Coronary artery (tissue), 2 donors: Measurements from ENCODE around the gene OR5H6.

ENCODE experiments used
- DNase-seq: peaks from one replicate; pipeline ENCODE4 v3.0.0-alpha.2; 2017; ENCODE audit warnings: low spot score
- H3K27ac ChIP-seq, 2 donors: fragments of 200-600 bp; sonication (generic); one replicate each; pipeline ENCODE4 v1.5.1; 2016 to 2019
- H3K4me3 ChIP-seq: fragments of 200-600 bp; sonication (generic); 2 replicates; pipeline ENCODE4 v1.5.1; 2016; ENCODE audit warnings: mild to moderate bottlenecking, moderate library complexity
- TF ChIP-seq, protein P1 (sequence below): fragments of 200-600 bp; sonication (generic); IDR thresholded peaks from one replicate; pipeline ENCODE4 v1.5.1; 2019; ENCODE audit warnings: antibody characterized with exemption

The OR5H6 gene

DNA sequence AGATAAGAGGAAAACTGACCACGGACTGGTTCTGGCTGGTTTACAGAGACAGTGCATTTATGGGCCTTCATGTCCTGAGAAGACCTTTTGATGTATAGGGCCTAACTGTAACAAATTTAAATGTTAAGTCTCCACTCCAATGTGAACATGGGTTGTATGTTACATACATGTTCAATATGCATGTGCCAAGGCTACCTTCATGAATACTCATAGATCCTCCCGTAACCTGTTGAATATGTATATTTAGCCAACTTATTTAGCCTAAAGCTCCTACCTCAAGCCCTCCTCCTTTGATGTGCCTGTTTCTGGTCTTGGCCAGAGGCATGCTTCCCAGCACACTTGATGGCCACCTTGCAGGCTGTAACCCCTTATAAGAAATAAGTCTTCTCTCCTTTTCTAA lies 18.2 kb downstream of the OR5H6 start, which contains the start of gene OR5H2:
OR5H2 (plus strand) TSS at position 301 of the 400 bp plus-strand sequence. CDS start 398 bp downstream, outside the sequence.
- Histone ChIP-seq H3K27ac (no peak within 1 kb of the TSS), H3K4me3 (no peak within 1 kb of the TSS)
- TF ChIP-seq, protein P1, sequence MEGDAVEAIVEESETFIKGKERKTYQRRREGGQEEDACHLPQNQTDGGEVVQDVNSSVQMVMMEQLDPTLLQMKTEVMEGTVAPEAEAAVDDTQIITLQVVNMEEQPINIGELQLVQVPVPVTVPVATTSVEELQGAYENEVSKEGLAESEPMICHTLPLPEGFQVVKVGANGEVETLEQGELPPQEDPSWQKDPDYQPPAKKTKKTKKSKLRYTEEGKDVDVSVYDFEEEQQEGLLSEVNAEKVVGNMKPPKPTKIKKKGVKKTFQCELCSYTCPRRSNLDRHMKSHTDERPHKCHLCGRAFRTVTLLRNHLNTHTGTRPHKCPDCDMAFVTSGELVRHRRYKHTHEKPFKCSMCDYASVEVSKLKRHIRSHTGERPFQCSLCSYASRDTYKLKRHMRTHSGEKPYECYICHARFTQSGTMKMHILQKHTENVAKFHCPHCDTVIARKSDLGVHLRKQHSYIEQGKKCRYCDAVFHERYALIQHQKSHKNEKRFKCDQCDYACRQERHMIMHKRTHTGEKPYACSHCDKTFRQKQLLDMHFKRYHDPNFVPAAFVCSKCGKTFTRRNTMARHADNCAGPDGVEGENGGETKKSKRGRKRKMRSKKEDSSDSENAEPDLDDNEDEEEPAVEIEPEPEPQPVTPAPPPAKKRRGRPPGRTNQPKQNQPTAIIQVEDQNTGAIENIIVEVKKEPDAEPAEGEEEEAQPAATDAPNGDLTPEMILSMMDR: no peak
- DNase-seq: no peak

DNA sequence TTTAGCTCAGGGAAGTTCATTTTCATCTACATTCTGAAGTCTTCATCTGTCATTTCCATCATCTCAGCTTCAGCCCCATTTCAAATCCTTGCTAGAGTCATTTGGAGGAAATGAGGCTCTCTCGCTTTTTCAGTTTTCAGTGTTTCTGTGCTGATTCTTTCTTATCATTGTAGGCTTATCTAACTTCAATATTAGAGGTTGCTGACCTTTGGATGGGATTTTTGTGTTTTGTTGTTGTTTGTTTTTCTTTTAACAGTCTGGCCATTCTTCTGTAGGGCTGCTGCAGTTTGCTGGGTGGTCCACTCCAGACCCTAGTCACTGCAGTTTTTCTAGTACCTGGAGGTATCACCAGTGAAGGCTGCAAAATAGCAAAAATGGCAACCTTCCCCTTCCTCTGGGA lies 26.9 kb downstream of the OR5H6 start:
- DNase-seq: no peak
- TF ChIP-seq, protein P1: no peak
- no peak overlapping the region for H3K27ac ChIP-seq
- H3K4me3 ChIP-seq: no peak overlapping the region

DNA sequence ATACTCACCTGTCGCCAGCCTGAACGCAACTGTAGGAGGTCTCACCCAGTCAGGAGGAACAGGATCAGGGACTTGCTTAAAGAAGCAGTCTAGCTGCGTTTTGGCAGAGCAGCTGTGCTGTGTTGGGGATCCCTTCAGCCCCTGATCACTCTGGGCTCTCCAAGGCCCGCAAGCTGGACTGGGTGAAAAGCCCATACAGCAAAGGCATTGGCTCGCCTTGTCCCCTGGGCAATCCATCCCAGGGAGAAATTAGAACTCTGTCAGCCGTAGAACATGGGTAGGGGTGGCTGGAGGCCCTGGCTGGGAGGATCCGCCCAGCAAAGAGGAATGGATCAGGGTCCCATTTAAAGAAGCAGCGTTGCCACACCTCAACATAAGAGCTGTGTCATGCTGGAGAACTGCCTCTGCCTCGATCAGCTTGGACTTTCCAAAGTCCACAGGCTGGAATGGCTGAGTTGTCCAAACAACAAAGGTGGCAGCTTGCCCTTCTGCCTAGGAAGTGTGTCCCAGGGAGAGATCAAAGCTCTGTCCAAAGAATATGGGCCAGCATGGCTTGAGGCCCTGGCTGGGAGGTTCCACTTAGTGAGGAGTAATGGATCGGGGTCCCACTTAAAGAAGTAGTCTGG lies 27.4 kb downstream of the OR5H6 start:
- TF ChIP-seq, protein P1: no peak
- DNase-seq: no peak

More for the DNA sequence above, 27.4 kb downstream of the OR5H6 start:
- Histone ChIP-seq H3K27ac (no peak overlapping the region), H3K4me3 (no peak overlapping the region)
